Psoas muscle (tissue), 8 donors: ENCODE results near the gene ALOX15B. TPM values are rescaled to one million over a fixed set of nuclear protein-coding genes. Genes with fewer than 3 reads are reported as not detected.
A peak's percentile ranks its signal among the peaks of the same experiment; 100 is the strongest.

Experiments
- ATAC-seq, 4 donors: fragments of 200-7000 bp; cut with Tn5 transposase; one replicate each; pipeline ENCODE4 v1.9.1; 2020; ENCODE audit warnings: moderate library complexity in 3 of 4, mild to moderate bottlenecking in 2 of 4
- DNase-seq, 2 donors: peaks; one replicate each; pipeline ENCODE4 v3.0.0-alpha.2; 2020
- H3K27ac ChIP-seq: fragments of 200-600 bp; one replicate; pipeline ENCODE4 v1.8.0; 2022
- H3K27me3 ChIP-seq, 3 donors: fragments of 200-600 bp in 1 of 3; one replicate each; pipeline versions ENCODE4 v1.6.1 to v1.8.0; 2013 to 2022; ENCODE audit warnings: low read length in 2 of 3, mild to moderate bottlenecking in 2 of 3, moderate library complexity in 1 of 3; ENCODE audit not compliant: insufficient read depth in 3 of 3
- H3K36me3 ChIP-seq, 2 donors: fragments of 200-600 bp in 1 of 2; one replicate each; pipeline versions ENCODE4 v1.6.1 to v1.8.0; 2013 to 2022; ENCODE audit warnings: low read depth in 1 of 2, mild to moderate bottlenecking in 1 of 2, moderate library complexity in 1 of 2; ENCODE audit not compliant: insufficient read depth in 1 of 2
- H3K4me1 ChIP-seq: fragments of 200-600 bp; one replicate; pipeline ENCODE4 v1.8.0; 2022
- H3K4me3 ChIP-seq: fragments of 200-600 bp; one replicate; pipeline ENCODE4 v1.8.0; 2022; ENCODE audit warnings: mild to moderate bottlenecking
- H3K9me3 ChIP-seq: fragments of 200-600 bp; one replicate; pipeline ENCODE4 v1.8.0; 2022
- CTCF ChIP-seq: fragments of 200-600 bp; IDR thresholded peaks from one replicate; pipeline ENCODE4 v1.8.0; 2022; ENCODE audit warnings: antibody characterized with exemption
- WGBS, 3 donors: extraction: QIAGEN DNeasy Blood & Tissue Kit; methylation state at CpG; one replicate each; pipeline versions ENCODE4 v1.1.6 to v1.1.7; 2013; 5-methylcytosine and 5-hydroxymethylcytosine counted together
- intact Hi-C, 2 donors: fragments of 100-400 bp; cut with DNase I; formaldehyde crosslinking; loops; one replicate each; pipeline versions ENCODE4 v1.11.0 to v1.14.2; 2022
- polyA plus RNA-seq, 3 donors: library from polyadenylated mRNA; stranded (reverse); fragments of 200-250 nt; gene quantifications; one replicate each; pipeline ENCODE4 v1.2.3, GENCODE V29; 2013
- total RNA-seq, 4 donors: library from RNA; stranded (reverse); fragmentation: NEBNext Ultra II Directional in 2 of 4; extraction: Animal tissue kit (Norgen Biotek cat#: 25700) in 2 of 4; gene quantifications; one replicate each; pipeline versions ENCODE4 v1.2.1 to v1.2.4, GENCODE V29; 2021 to 2023
- donor health status: healthy with polysubstance abuse.
- donor health status: DM: no; HTN: no; CAD: no; lungs with moderate emphysema.
- donor health status: Bipolar disorder and iron deficiency.
- donor health status: healthy.
- donor health status: DM: yes; HTN: yes; CAD: no.
- donor health status: DM: no; HTN: no; CAD: no.
- donor health status: DM: no; HTN: no; CAD: no.
- donor health status: DM: yes; HTN: yes; CAD: no.

The ALOX15B gene
- total and polyA plus RNA-seq, 7 donors = 0.09 to 1.1 (median 0.32) TPM; not detected in 2

- Histone ChIP-seq H3K27ac (peak overlapping the region; percentile 36), H3K4me3 (no peak overlapping the region), H3K27me3 (no peaks in the 10 kb centered on the region), H3K4me1 (no peaks in the 10 kb centered on the region), H3K9me3 (no peaks in the 10 kb centered on the region), H3K36me3 (no peaks in the 10 kb centered on the region)
- intact Hi-C loops = loop anchor here in 1 of 2 donors (5.0 kb wide), 1 partner anchor 63 kb away; no protein-coding TSS in a partner anchor
- WGBS, 3 donors = 71 to 73% (median 71%) methylated on average over 27 of the region's 27 CpGs
- DNase-seq (no peak), ATAC-seq (no peak)
- TF ChIP-seq CTCF = no peak
Observed at GRCh38 chr17:7993972-7994589, 44.8 kb upstream of the ALOX15B start.

GRCh38 chr17:7995724-7996123, 43.1 kb upstream of the ALOX15B start:
- Histone ChIP-seq H3K9me3 (no peaks in the 10 kb centered on the region), H3K36me3 (no peaks in the 10 kb centered on the region), H3K27ac (no peak overlapping the region), H3K27me3 (peaks cover 0 to 14% (median 0%) of the 10 kb centered on the region in 3 donors), H3K4me1 (no peaks in the 10 kb centered on the region), H3K4me3 (no peak overlapping the region)
- ATAC-seq (no peak), DNase-seq (no peak)
- intact Hi-C loops = no loop called here
- no peak for TF ChIP-seq CTCF
- WGBS, 3 donors = 96 to 98% (median 98%) methylated on average over 2 of the region's 2 CpGs

DNA sequence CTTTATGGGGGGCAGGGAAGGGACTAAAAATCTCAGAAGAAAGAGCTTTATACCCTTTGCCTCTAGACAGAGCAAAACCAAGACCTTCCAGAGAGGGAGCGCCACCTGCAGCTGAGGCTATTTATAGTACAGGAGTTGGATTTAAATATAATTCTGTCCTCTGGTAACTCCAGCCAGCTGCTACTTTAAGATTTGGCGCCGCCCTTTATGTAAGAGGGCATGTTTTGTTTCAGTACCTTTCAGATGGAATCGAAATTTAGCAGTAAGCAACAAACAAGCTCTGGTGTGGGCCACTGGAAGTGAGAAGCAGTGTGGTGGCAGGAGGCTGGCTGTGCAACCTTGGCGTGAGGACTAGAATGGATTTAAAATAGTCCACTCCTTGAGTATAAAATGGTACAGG, 41.7 kb upstream of the ALOX15B start:
- Histone ChIP-seq H3K27me3 (peaks cover 0 to 23% (median 3%) of the 10 kb centered on the region in 3 donors), H3K27ac (no peak overlapping the region), H3K4me3 (no peak overlapping the region), H3K4me1 (no peaks in the 10 kb centered on the region), H3K9me3 (no peaks in the 10 kb centered on the region), H3K36me3 (no peaks in the 10 kb centered on the region)
- intact Hi-C loops = no loop called here
- TF ChIP-seq CTCF = peak; percentile 35
- peak; percentile 88 to 98 (median 93) for ATAC-seq
- WGBS, 3 donors = 7 to 12% (median 11%) methylated on average over 5 of the region's 5 CpGs
- no peak for DNase-seq

DNA sequence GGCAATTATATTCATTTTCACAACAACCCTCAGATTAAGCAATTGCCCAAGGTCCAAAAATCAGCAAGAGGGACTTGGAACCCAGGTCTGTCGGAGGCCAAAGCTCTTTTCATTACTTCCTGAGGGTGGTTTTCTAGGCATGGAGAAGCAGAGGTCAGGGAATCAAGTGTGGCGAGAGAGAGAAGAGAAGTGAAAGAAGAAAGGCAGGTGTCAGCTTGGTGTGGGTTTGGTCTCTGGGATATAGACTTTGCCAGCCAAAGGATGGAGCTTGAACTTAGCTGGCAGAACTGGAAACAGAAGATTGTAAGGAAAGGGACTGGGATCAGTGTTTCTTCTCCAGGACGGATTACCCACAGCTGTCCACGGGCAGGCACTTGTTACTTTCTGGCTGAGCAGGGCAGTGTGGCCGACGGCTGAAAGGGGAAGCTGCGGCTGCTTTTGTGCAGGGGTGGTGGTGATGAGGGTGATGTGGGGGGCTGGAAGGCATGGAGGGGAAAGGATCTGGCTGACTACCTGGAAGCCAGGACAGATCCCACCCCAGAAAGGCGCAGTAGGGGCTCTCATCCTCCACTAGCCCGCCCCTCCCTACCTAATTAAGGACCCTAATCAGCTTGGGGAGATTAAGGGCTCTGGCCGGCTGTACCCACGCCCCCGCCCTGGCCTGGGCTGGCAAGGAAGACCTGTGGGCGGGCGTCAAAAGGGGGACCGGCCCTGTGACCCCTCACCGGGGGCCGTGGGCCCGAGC, 36.7 kb upstream of the ALOX15B start, which contains the start of gene GUCY2D:
TSS of gene GUCY2D (plus strand) at position 640 of the 745 bp plus-strand sequence. CDS start 433 bp downstream, outside the sequence.
- peak within 1 kb of the TSS; percentile 56 for H3K4me3 ChIP-seq
- no peak for TF ChIP-seq CTCF
- peaks cover 0 to 54% (median 20%) of the 10 kb centered on the region in 3 donors for H3K27me3 ChIP-seq
- no peaks in the 10 kb centered on the region for H3K36me3 ChIP-seq
- H3K4me1 ChIP-seq = peaks cover 4% of the 10 kb centered on the region
- ATAC-seq (peak in 1 of 4 donors; percentile 13), DNase-seq (no peak)
- H3K9me3 ChIP-seq = no peaks in the 10 kb centered on the region
- WGBS, 3 donors = 15 to 23% (median 19%) methylated on average over 17 to 18 of the region's 18 CpGs
- intact Hi-C loops = no loop called here
- H3K27ac ChIP-seq = no peak within 1 kb of the TSS
